ENCODE measurements around the gene NT5C1A.

The NT5C1A gene

DNA sequence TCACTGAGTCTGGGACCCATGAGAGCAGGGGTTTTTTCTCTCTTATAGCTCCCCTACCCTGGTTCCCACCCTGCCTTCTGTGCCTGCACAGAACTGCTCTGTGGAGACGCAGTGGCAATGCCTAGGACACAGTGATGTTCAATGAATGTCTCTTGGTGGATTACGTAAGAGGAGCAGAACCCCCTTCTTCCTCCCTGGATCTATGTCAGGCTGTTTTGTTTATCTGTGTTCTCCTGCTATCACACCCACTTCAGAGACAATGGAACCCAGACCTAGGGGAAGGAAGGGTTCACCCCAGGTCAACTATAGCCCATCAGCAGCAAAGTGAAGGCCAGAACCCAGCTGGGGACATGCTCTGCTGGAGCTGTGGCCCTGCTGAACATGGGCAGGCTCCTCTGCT, 17.3 kb upstream of the NT5C1A start:
- no peak for DNase-seq

DNA sequence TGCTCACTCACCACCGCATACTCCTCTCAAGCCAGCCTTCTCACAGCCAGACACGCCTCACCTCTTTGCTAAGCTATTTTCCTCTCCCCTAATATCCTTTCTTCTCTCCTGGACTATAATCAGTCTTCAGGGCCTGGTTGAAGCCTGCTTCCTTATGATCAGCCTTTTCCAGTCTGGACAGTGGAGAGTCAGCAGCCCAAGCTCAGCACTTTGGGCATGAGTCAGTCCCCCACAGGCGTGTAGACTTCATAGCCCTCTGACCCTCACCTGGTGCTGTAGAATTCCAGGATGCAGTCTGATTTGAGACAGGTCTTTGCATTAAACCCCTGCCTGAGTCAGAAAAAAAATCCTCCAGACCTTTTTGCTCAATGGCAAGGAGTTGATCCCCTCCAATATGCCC, 16.8 kb upstream of the NT5C1A start:
- DNase-seq: no peak

DNA sequence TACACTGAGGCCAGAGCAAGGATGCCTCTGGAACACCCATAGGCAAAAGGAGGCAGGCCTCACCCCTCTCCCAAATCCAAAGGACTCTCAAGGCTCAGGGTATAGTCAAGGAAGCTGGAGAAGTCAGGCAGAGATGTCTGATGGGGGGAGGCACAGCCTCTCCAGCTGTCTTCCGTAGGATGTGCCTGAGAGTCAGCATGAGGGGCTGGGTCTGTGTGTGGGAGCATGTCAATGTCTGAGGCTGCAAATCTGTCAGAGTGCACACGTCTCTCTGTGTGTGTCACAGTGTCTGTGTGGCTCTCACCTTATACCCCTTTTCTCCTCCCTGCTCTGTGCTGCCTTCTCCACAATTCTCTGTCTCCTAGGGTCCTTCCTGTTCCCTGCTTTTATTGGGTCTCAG, 15.3 kb upstream of the NT5C1A start:
- DNase-seq: no peak

- DNase-seq: no peak
Observed at GRCh38 chr1:39685071-39685470, 13.2 kb upstream of the NT5C1A start.

- no peak for DNase-seq
Observed at GRCh38 chr1:39684313-39684664, 12.4 kb upstream of the NT5C1A start.

DNA sequence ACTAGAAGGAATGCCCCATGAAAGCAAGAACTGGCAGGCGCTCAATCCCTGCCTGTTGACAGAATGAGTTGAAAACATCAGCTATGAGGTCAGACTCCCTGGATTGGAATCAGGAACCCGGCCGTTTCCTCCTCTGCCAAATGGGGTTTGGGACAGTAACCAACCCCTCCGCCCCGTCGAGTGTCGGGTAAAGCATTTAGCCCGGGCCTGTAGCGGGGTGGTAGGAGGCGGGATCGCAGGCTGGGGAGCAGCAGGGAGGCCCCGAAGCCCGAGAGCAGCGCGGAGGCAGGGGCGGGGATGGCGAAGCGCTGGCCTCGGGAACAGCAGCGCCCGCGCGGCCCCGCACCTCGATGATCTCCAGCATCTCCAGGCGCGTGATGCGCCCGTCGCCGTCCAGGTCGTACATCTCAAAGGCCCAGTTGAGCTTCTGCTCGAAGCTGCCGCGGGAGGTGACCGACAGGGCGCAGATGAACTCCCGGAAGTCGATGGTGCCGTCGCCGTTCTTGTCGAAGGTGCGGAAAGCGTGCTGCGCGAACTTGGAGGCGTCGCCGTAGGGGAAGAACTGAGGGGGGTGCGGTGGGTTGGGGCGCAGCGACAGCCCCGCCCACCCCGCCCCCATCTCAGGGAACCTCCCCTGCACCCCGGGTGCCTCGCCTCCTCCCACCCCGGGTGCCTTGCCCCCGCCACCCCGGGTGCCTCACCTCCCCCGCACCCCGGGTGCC, 11.8 kb upstream of the NT5C1A start:
- no peak for DNase-seq

DNA sequence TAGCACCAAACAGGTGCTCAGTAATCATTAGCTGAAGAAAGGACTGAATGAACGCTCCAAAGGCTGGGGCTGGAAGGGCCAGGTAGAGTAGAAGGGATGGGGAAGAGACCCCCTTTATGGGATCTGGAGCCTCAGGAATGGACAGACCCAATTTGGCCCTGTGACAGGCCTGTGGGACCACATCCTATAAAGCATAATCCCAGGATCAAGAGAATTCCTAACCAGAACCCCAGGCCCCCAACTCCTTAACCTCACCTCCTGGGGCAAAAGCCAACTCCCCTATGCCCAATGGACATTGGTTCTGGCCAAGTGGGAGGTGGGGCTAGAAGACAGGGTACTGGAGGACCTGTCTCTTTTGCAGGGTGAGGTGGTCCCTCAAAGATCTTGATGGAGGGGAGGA, 10.1 kb upstream of the NT5C1A start:
- DNase-seq: no peak

GRCh38 chr1:39681294-39681693, 9.4 kb upstream of the NT5C1A start:
- no peak for DNase-seq

- no peak for DNase-seq
Observed at GRCh38 chr1:39680751-39681150, 8.8 kb upstream of the NT5C1A start.

DNA sequence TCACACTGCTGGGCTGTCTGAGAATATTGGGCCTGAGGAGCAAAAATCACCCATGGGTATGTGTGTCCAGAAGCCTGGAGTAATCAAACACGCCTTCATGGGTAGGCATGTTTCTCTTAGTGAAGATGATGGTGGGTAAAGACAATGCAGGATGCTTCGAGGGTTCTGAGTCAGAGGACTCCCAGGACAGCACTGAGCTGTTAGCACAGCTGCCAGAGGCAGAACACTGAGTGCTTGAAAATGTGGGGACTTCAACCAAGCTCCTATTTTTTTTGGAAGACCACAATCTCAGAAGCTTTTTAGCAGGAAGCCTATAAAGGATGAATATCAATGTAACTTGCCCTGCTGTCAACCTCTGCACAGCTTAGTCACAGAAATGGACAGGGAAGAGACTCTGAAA, 7.9 kb upstream of the NT5C1A start:
- no peak for DNase-seq

DNA sequence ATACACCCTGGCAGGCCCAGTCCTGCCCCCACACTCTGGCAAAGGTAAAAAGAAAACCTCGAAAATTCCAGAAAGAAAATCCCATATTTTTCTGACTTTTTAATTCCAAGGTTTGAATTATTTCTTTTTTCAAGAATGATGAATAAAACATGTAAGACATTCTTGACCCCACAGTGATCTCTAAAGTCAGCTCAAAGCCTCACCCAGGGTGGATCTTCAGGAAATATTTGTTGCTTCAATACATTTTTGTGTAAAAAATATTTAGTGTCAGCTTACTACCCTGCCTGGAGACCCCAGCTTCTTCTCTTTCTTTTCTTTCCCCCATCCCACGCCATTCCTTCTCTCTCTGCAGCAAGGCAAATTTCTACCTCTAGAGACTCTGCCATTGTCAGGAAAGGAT, 7.0 kb upstream of the NT5C1A start:
- DNase-seq: no peak

DNA sequence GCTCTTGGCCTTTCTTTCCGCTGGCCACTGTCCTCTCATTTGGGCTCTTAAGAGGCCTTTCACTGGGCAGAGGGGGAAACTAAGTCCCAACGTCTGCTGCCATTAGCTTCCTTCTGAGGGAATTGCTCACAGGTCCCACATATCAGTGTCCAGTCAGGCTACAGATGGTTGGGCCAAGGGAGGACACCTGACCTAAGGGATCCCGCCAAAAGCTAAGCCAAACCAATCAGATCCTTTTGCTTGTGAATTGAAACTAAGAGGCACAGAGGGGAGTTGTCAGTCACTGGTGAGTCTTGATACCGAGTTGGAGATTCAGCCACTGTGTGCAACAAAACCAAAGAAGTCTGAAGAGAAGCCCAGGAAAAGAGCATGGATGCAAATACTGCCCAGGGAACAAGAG, 5.7 kb upstream of the NT5C1A start:
- no peak for DNase-seq

GRCh38 chr1:39676948-39677548, 5.1 kb upstream of the NT5C1A start:
- no peak for DNase-seq

DNA sequence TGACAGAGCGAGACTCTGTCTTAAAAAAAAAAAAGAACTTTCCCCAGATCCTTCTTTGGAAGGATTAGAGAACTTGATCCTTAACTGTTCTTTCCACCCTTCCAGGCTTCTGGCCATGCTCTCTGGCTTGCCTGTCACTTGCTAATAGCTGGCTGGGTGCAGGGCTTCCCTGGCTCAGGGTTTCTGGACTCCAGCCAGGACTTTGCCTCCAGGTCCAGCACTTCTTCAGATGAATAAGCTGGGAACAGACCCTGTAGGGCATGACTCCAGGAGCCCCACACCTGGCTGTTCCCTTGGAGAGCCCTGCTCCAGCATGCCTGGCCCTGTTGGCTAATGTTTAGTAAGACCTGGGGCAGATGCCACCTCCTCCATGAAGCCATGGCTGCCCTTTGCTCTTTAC, 3.3 kb upstream of the NT5C1A start:
- no peak for DNase-seq

DNA sequence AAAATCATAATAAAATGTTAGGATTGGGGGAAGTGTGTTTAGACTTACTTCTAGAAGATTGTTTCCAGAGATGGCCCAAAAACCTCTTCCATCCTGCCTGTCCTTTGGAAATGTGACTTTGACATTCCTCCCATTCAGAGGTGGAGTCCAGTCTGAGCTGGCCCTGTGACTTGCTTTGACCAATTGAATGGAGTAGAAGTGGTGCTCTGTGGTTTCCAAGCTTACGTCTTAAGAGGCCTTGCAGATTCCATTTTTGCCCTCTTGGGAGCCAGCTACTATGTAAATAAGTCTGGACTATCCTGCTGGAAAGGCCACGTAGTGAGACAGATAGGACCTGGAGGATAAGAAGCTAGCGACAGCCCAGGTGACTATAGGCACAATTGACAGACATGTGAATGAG, 1.3 kb upstream of the NT5C1A start:
- no peak for DNase-seq

DNA sequence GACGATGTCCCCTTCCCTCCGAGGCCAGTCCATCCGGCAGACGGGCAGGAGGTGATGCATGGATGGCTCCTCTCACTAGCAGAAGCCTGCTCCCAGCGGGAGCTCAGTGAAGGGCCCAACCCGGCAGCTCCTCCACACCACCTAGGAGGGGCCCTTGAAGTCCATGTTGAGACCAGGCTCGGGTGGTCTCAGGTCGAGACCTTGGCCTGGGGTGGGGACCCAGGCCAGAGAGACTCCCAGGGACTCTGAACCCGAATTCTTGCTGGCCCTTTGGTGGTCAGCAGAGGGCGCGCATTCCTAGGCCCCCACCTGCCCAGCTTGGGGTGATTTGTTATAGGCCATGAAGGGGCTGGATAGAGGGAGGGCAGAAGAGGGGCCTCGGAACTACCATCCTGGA, 642 bp upstream of the NT5C1A start:
- DNase-seq: peak; percentile 13

GRCh38 chr1:39671433-39671792, 494 bp downstream of the NT5C1A start:
- DNase-seq: no peak

- DNase-seq: no peak
Observed at GRCh38 chr1:39670689-39671088, 1.2 kb downstream of the NT5C1A start.

GRCh38 chr1:39668894-39669293, 3.0 kb downstream of the NT5C1A start:
- DNase-seq: no peak

GRCh38 chr1:39668111-39668510, 3.8 kb downstream of the NT5C1A start:
- DNase-seq: no peak

DNA sequence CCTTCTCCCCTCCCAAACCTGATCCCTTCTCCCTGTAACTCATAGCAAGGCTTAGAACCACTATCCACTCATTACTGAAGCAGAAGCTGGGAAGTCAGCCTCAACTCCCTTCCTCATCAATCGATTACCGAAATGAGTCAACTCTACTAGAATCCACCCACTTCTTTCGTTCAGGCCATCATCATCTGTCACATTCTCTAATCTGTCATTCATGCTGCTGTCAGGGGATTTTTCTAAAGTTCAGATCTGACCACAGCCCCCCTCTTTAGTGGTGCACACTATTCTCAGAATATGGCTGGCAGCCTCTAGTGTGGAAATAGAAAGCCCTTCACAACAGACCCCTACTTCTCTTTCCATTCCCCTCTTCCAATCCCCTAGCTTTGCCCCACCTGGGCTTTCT, 5.1 kb downstream of the NT5C1A start:
- no peak for DNase-seq

- no peak for DNase-seq
Observed at GRCh38 chr1:39663559-39663958, 8.3 kb downstream of the NT5C1A start.

DNA sequence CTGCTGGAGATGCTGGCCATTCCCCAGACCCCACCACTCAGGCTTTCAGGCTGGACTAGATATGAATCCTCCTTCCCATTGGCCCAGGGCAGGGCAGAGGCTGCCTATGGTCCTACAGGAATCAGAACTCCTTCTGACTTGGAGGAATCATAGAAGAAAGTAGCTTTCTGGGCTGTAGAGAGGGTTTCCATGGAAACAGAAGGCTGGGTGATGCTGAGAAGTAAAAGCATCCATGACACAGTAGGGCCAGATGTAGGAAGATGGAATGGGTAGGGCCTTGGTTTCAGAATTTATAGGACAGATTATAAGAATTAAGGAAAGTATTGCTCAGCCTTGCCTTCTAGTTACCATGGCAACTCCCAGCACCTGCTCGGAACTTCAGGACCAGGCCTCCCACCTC, 9.0 kb downstream of the NT5C1A start:
- DNase-seq: no peak

DNA sequence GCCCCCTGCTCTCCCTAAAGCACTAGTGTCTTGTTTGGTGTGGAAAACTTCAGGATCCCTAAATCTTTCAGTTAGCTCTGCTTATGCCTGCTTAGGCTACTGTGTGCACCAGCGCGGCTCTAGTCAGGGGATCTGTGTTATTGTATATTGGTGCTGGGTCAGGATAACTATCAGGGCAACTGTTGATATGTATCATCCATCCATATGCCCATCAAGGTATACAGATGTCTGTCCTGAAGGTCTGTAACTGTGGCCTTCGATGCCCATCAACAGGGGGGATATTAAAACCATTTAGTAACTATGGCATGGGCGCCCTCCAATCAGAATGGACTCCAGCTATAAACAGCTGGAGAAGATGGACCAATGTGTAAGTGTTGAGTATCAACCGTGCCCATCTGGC, 12.4 kb downstream of the NT5C1A start:
- no peak for DNase-seq

GRCh38 chr1:39659110-39659509, 12.8 kb downstream of the NT5C1A start:
- DNase-seq: no peak

Data from NCI-H146 (cell line).